HG03095 (cell line): ENCODE data around the gene FLYWCH2.
"Not testable (repeated sequence)": the region's sequence is repeated elsewhere in the genome, so short reads cannot be mapped to it uniquely, and the experiment has no call there.

Experiments used
- ATAC-seq: cut with Tn5 transposase; IDR thresholded peaks from one replicate; pipeline ENCODE4 v1.9.1; 2021; ENCODE audit warnings: moderate library complexity; ENCODE audit not compliant: unreplicated experiment

The FLYWCH2 gene

GRCh38 chr16:2881783-2882649 is 999 bp upstream of the FLYWCH2 start:
- ATAC-seq = peak; percentile 9

GRCh38 chr16:2883458-2883908 is 468 bp downstream of the FLYWCH2 start:
- no peak for ATAC-seq

GRCh38 chr16:2884041-2884451 is 1.0 kb downstream of the FLYWCH2 start:
- no peak for ATAC-seq

- no peak for ATAC-seq
These were observed 11.2 kb downstream of the FLYWCH2 start for GRCh38 chr16:2894231-2894630.

- no peak for ATAC-seq
These were observed 12.8 kb downstream of the FLYWCH2 start for GRCh38 chr16:2895813-2896212.

- no peak for ATAC-seq
These were observed 13.5 kb downstream of the FLYWCH2 start for GRCh38 chr16:2896480-2897010.

- peak; percentile 63 for ATAC-seq
These were observed 14.1 kb downstream of the FLYWCH2 start for GRCh38 chr16:2897110-2897509.

GRCh38 chr16:2898831-2899563 is 16.0 kb downstream of the FLYWCH2 start:
- no peak for ATAC-seq

GRCh38 chr16:2899564-2900072 is 16.6 kb downstream of the FLYWCH2 start:
- no peak for ATAC-seq

GRCh38 chr16:2900526-2901075 is 17.6 kb downstream of the FLYWCH2 start:
- ATAC-seq = no peak

- ATAC-seq = no peak
These were observed 19.5 kb downstream of the FLYWCH2 start for GRCh38 chr16:2902337-2903130.

- ATAC-seq = peak; percentile 46
These were observed 21.3 kb downstream of the FLYWCH2 start for GRCh38 chr16:2904100-2904921.

- ATAC-seq = no peak
These were observed 21.9 kb downstream of the FLYWCH2 start for GRCh38 chr16:2904922-2905240.

GRCh38 chr16:2905241-2905987 is 22.4 kb downstream of the FLYWCH2 start:
- ATAC-seq = peak; percentile 69

- ATAC-seq = no peak
These were observed 23.0 kb downstream of the FLYWCH2 start for GRCh38 chr16:2905988-2906387.

- ATAC-seq = not testable (repeated sequence)
These were observed 24.2 kb downstream of the FLYWCH2 start for GRCh38 chr16:2907084-2907753.

GRCh38 chr16:2910441-2910969 is 27.5 kb downstream of the FLYWCH2 start:
- ATAC-seq = no peak

- peak; percentile 67 for ATAC-seq
These were observed 28.8 kb downstream of the FLYWCH2 start, which contains the start of gene FLYWCH1 for GRCh38 chr16:2911638-2912329. FLYWCH1 (plus strand) TSS chr16:2911931; CDS start chr16:2929686, 17,755 bp downstream.
